ENCODE data around the gene CDC42EP5.
"Not testable (repeated sequence)": the region's sequence is repeated elsewhere in the genome, so short reads cannot be mapped to it uniquely, and the experiment has no call there.

The CDC42EP5 gene

GRCh38 chr19:54505542-54505941, 32.4 kb upstream of the CDC42EP5 start:
- not testable (repeated sequence) for H3K4ac ChIP-seq (ENCODE audit: low read length); H3K4me2 ChIP-seq (ENCODE audit: insufficient read depth, low read length, poor library complexity, severe bottlenecking); H2BK5ac ChIP-seq (ENCODE audit: low read length); H3K9me3 ChIP-seq (replicated peaks in 1 of 2; ENCODE audit: control insufficient read depth in 2 of 2, insufficient read depth in 1 of 2, low read depth in 1 of 2, low read length in 2 of 2); H3K4me3 ChIP-seq (ENCODE audit: low read length in 2 of 2); H3K18ac ChIP-seq (ENCODE audit: low read length); H3K79me1 ChIP-seq (ENCODE audit: low read depth, low read length); H4K8ac ChIP-seq (ENCODE audit: low read depth, low read length); H3K9ac ChIP-seq (ENCODE audit: low read depth, low read length, poor library complexity); H3K27ac ChIP-seq (replicated peaks; ENCODE audit: low read length); H2BK15ac ChIP-seq (ENCODE audit: low read length); DNase-seq (ENCODE audit: low spot score); H2BK120ac ChIP-seq (ENCODE audit: low read depth, low read length); H3K23ac ChIP-seq (ENCODE audit: low read depth, low read length, poor library complexity); H4K91ac ChIP-seq (ENCODE audit: low read depth, low read length, poor library complexity); H3K14ac ChIP-seq (ENCODE audit: low read length); H3K36me3 ChIP-seq (replicated peaks in 1 of 2; ENCODE audit: control insufficient read depth in 2 of 2, insufficient read depth in 2 of 2, low read length in 2 of 2); H2AFZ ChIP-seq (ENCODE audit: low read length); H2BK12ac ChIP-seq (ENCODE audit: low read length); H2AK5ac ChIP-seq (ENCODE audit: low read depth, low read length); H3K4me1 ChIP-seq (ENCODE audit: control insufficient read depth in 2 of 2, insufficient read depth in 1 of 2, low read depth in 1 of 2, low read length in 2 of 2)
- no CpG with 5 or more reads among the region's 4 CpGs for WGBS, 2 donors (ENCODE audit: extremely low coverage in 2 of 2, insufficient read length in 2 of 2, insufficient replicate concordance in 1 of 2)
- H3K27me3 ChIP-seq (ENCODE audit: control insufficient read depth in 3 of 3, insufficient read depth in 3 of 3, low read depth in 1 of 3, low read length in 3 of 3) = peaks cover 0 to 12% (median 0%) of the 10 kb centered on the region in 3 experiments

- Histone ChIP-seq H2BK5ac (ENCODE audit: low read length) (no peak within 1 kb of the TSS), H3K27me3 (ENCODE audit: control insufficient read depth in 3 of 3, insufficient read depth in 3 of 3, low read depth in 1 of 3, low read length in 3 of 3) (peaks cover 0 to 13% (median 0%) of the 10 kb centered on the region in 3 experiments), H3K4me3 (ENCODE audit: low read length in 2 of 2) (no peak within 1 kb of the TSS), H3K9ac (ENCODE audit: low read depth, low read length, poor library complexity) (no peak within 1 kb of the TSS), H2BK15ac (ENCODE audit: low read length) (no peak within 1 kb of the TSS), H3K36me3 (replicated peaks in 1 of 2; ENCODE audit: control insufficient read depth in 2 of 2, insufficient read depth in 2 of 2, low read length in 2 of 2) (no peaks in the 10 kb centered on the region), H3K9me3 (replicated peaks in 1 of 2; ENCODE audit: control insufficient read depth in 2 of 2, insufficient read depth in 1 of 2, low read depth in 1 of 2, low read length in 2 of 2) (peaks cover 0 to 9% of the 10 kb centered on the region in 2 donors), H2AFZ (ENCODE audit: low read length) (no peak within 1 kb of the TSS), H2BK12ac (ENCODE audit: low read length) (no peak within 1 kb of the TSS), H4K91ac (ENCODE audit: low read depth, low read length, poor library complexity) (no peak within 1 kb of the TSS), H3K23ac (ENCODE audit: low read depth, low read length, poor library complexity) (no peak within 1 kb of the TSS), H2BK120ac (ENCODE audit: low read depth, low read length) (no peak within 1 kb of the TSS), H3K14ac (ENCODE audit: low read length) (no peak within 1 kb of the TSS), H2AK5ac (ENCODE audit: low read depth, low read length) (no peak within 1 kb of the TSS), H4K8ac (ENCODE audit: low read depth, low read length) (no peak within 1 kb of the TSS), H3K27ac (replicated peaks; ENCODE audit: low read length) (no peak within 1 kb of the TSS), H3K4me1 (ENCODE audit: control insufficient read depth in 2 of 2, insufficient read depth in 1 of 2, low read depth in 1 of 2, low read length in 2 of 2) (no peaks in the 10 kb centered on the region), H3K4ac (ENCODE audit: low read length) (no peak within 1 kb of the TSS), H3K79me1 (ENCODE audit: low read depth, low read length) (no peaks in the 10 kb centered on the region), H3K18ac (ENCODE audit: low read length) (no peak within 1 kb of the TSS), H3K4me2 (ENCODE audit: insufficient read depth, low read length, poor library complexity, severe bottlenecking) (no peak within 1 kb of the TSS)
- no CpG with 5 or more reads among the region's 14 CpGs for WGBS, 2 donors (ENCODE audit: extremely low coverage in 2 of 2, insufficient read length in 2 of 2, insufficient replicate concordance in 1 of 2)
- no peak for DNase-seq (ENCODE audit: low spot score)
These were observed 29.5 kb upstream of the CDC42EP5 start, which contains the start of gene LAIR2 for GRCh38 chr19:54502518-54503048. LAIR2 (plus strand) TSS chr19:54502831; CDS start chr19:54502919, 88 bp downstream.

DNA sequence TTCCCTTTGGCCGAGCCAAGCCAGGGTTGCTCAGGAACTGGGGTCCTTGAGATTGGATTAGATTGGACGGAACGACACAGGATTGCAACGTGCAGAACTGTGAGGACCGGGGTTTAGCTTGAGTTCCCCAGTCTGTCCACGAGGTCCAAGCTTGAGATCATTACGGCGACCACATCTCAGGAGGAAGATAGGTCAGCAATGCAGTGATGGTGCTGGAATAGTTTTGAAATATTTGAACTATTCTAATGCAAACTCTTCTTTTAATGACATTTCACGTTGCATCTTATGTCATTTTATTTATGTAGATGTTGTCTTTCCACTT, 25.3 kb upstream of the CDC42EP5 start:
- H3K23ac ChIP-seq (ENCODE audit: low read depth, low read length, poor library complexity); H3K4me3 ChIP-seq (ENCODE audit: low read length in 2 of 2); H4K8ac ChIP-seq (ENCODE audit: low read depth, low read length); H3K36me3 ChIP-seq (replicated peaks in 1 of 2; ENCODE audit: control insufficient read depth in 2 of 2, insufficient read depth in 2 of 2, low read length in 2 of 2); H2BK15ac ChIP-seq (ENCODE audit: low read length); H3K18ac ChIP-seq (ENCODE audit: low read length); H2AFZ ChIP-seq (ENCODE audit: low read length); H4K91ac ChIP-seq (ENCODE audit: low read depth, low read length, poor library complexity); H3K4ac ChIP-seq (ENCODE audit: low read length); H2BK120ac ChIP-seq (ENCODE audit: low read depth, low read length); H2AK5ac ChIP-seq (ENCODE audit: low read depth, low read length); H3K4me2 ChIP-seq (ENCODE audit: insufficient read depth, low read length, poor library complexity, severe bottlenecking); H2BK12ac ChIP-seq (ENCODE audit: low read length); H3K9me3 ChIP-seq (replicated peaks in 1 of 2; ENCODE audit: control insufficient read depth in 2 of 2, insufficient read depth in 1 of 2, low read depth in 1 of 2, low read length in 2 of 2); H3K27ac ChIP-seq (replicated peaks; ENCODE audit: low read length); H3K9ac ChIP-seq (ENCODE audit: low read depth, low read length, poor library complexity); H2BK5ac ChIP-seq (ENCODE audit: low read length); H3K14ac ChIP-seq (ENCODE audit: low read length); H3K79me1 ChIP-seq (ENCODE audit: low read depth, low read length); H3K4me1 ChIP-seq (ENCODE audit: control insufficient read depth in 2 of 2, insufficient read depth in 1 of 2, low read depth in 1 of 2, low read length in 2 of 2); DNase-seq (ENCODE audit: low spot score): not testable (repeated sequence)
- no CpG with 5 or more reads among the region's 9 CpGs for WGBS, 2 donors (ENCODE audit: extremely low coverage in 2 of 2, insufficient read length in 2 of 2, insufficient replicate concordance in 1 of 2)
- H3K27me3 ChIP-seq (ENCODE audit: control insufficient read depth in 3 of 3, insufficient read depth in 3 of 3, low read depth in 1 of 3, low read length in 3 of 3) = peaks cover 0 to 13% (median 0%) of the 10 kb centered on the region in 3 experiments

GRCh38 chr19:54497747-54498450, 24.8 kb upstream of the CDC42EP5 start:
- not testable (repeated sequence) for DNase-seq (ENCODE audit: low spot score); H3K4me1 ChIP-seq (ENCODE audit: control insufficient read depth in 2 of 2, insufficient read depth in 1 of 2, low read depth in 1 of 2, low read length in 2 of 2)
- WGBS, 2 donors (ENCODE audit: extremely low coverage in 2 of 2, insufficient read length in 2 of 2, insufficient replicate concordance in 1 of 2) = no CpG with 5 or more reads among the region's 15 CpGs

More at GRCh38 chr19:54497747-54498450, 24.8 kb upstream of the CDC42EP5 start:
- H3K9me3 ChIP-seq (replicated peaks in 1 of 2; ENCODE audit: control insufficient read depth in 2 of 2, insufficient read depth in 1 of 2, low read depth in 1 of 2, low read length in 2 of 2); H4K91ac ChIP-seq (ENCODE audit: low read depth, low read length, poor library complexity); H2BK12ac ChIP-seq (ENCODE audit: low read length); H3K4me2 ChIP-seq (ENCODE audit: insufficient read depth, low read length, poor library complexity, severe bottlenecking); H3K27ac ChIP-seq (replicated peaks; ENCODE audit: low read length); H2AFZ ChIP-seq (ENCODE audit: low read length); H3K23ac ChIP-seq (ENCODE audit: low read depth, low read length, poor library complexity); H3K36me3 ChIP-seq (replicated peaks in 1 of 2; ENCODE audit: control insufficient read depth in 2 of 2, insufficient read depth in 2 of 2, low read length in 2 of 2); H2BK15ac ChIP-seq (ENCODE audit: low read length); H3K4me3 ChIP-seq (ENCODE audit: low read length in 2 of 2); H3K79me1 ChIP-seq (ENCODE audit: low read depth, low read length); H4K8ac ChIP-seq (ENCODE audit: low read depth, low read length); H3K9ac ChIP-seq (ENCODE audit: low read depth, low read length, poor library complexity); H3K4ac ChIP-seq (ENCODE audit: low read length); H3K14ac ChIP-seq (ENCODE audit: low read length); H2BK120ac ChIP-seq (ENCODE audit: low read depth, low read length); H2BK5ac ChIP-seq (ENCODE audit: low read length); H2AK5ac ChIP-seq (ENCODE audit: low read depth, low read length); H3K18ac ChIP-seq (ENCODE audit: low read length): not testable (repeated sequence)
- H3K27me3 ChIP-seq (ENCODE audit: control insufficient read depth in 3 of 3, insufficient read depth in 3 of 3, low read depth in 1 of 3, low read length in 3 of 3) = peaks cover 0 to 13% (median 0%) of the 10 kb centered on the region in 3 experiments

All from neuronal stem cell (in vitro differentiated cells).